ENCODE measurements around the gene MCM8. TPM values are rescaled to one million over a fixed set of nuclear protein-coding genes. Genes with fewer than 3 reads are reported as not detected.
A peak's percentile ranks its signal among the peaks of the same experiment; 100 is the strongest.

MCM8 gene
- polyA plus RNA-seq, 4 donors: 1.6 to 12.2 (median 4.2) TPM

GRCh38 chr20:5933802-5934436 is 16.5 kb upstream of the MCM8 start:
- DNase-seq: peak in 1 of 2 donors; percentile 14
- 63 to 77% (median 75%) methylated on average over 7 of the region's 7 CpGs for WGBS, 3 donors

DNA sequence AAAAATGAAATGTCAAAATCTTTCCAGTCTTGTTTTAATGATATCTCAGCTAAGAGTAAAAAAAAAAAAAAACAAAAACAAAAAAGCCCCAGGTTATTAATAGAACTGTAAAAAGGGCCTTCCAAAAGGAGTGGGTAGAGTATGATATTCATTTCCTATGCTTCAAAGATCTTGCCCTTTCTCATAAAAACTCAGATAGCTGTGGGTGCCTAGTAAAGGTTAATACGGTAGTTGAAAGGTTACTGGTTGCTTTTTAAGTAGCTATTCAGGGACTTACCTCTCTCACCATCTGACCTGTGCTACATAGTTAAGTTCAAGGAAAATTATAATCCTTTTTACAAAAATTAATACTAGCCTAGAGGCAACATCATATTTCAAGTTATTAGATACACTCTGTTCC is 15.1 kb upstream of the MCM8 start:
- WGBS, 3 donors: 52 to 77% (median 66%) methylated on average over 1 of the region's 1 CpG
- Histone ChIP-seq H3K4me3 (ENCODE audit: low read depth in 1 of 3, low read length in 3 of 3) (no peak overlapping the region), H3K27ac (ENCODE audit: low read depth in 1 of 3, low read length in 2 of 3) (no peak overlapping the region), H3K9me3 (ENCODE audit: control insufficient read depth in 2 of 2, insufficient read depth in 1 of 2, low read depth in 1 of 2, low read length in 1 of 2) (no peaks in the 10 kb centered on the region), H3K27me3 (ENCODE audit: control insufficient read depth in 3 of 3, insufficient read depth in 3 of 3, low read length in 3 of 3) (no peaks in the 10 kb centered on the region), H3K4me1 (ENCODE audit: control insufficient read depth in 3 of 3, insufficient read depth in 2 of 3, low read depth in 1 of 3, low read length in 2 of 3) (no peaks in the 10 kb centered on the region), H3K36me3 (ENCODE audit: control insufficient read depth in 3 of 3, insufficient read depth in 2 of 3, low read depth in 1 of 3, low read length in 3 of 3) (peaks cover 0 to 8% (median 3%) of the 10 kb centered on the region in 3 donors)
- no peak for FAIRE-seq
- no peak for DNase-seq

More at GRCh38 chr20:5933802-5934436, 16.5 kb upstream of the MCM8 start:
- H3K27ac ChIP-seq (ENCODE audit: low read depth in 1 of 3, low read length in 2 of 3): no peak overlapping the region
- no peaks in the 10 kb centered on the region for H3K4me1 ChIP-seq (ENCODE audit: control insufficient read depth in 3 of 3, insufficient read depth in 2 of 3, low read depth in 1 of 3, low read length in 2 of 3)
- peaks cover 0 to 2% (median 0%) of the 10 kb centered on the region in 3 donors for H3K36me3 ChIP-seq (ENCODE audit: control insufficient read depth in 3 of 3, insufficient read depth in 2 of 3, low read depth in 1 of 3, low read length in 3 of 3)
- no peaks in the 10 kb centered on the region for H3K27me3 ChIP-seq (ENCODE audit: control insufficient read depth in 3 of 3, insufficient read depth in 3 of 3, low read length in 3 of 3)
- no peak for FAIRE-seq
- H3K4me3 ChIP-seq (ENCODE audit: low read depth in 1 of 3, low read length in 3 of 3): no peak overlapping the region
- H3K9me3 ChIP-seq (ENCODE audit: control insufficient read depth in 2 of 2, insufficient read depth in 1 of 2, low read depth in 1 of 2, low read length in 1 of 2): no peaks in the 10 kb centered on the region

DNA sequence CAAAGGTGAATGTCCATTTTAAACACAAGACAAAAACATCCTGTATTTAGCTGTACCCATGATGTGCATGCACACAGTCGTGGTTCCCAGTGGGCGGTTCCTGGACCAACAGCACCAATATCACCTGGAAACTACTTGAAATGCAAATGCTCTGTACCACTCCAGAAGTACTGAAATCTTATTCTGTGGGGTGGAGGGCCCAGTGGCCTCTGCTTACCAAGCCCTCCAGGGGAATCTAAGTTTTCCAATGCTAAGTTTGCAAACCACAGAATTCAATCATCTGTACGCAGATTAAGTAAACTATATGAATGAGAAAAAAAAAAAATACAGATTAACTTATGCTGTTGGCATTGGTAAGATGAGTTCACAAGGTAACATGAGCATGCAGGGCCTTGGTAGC is 14.2 kb upstream of the MCM8 start:
- no peak overlapping the region for H3K4me3 ChIP-seq (ENCODE audit: low read depth in 1 of 3, low read length in 3 of 3)
- H3K27ac ChIP-seq (ENCODE audit: low read depth in 1 of 3, low read length in 2 of 3): no peak overlapping the region
- 66 to 76% (median 68%) methylated on average over 3 of the region's 3 CpGs for WGBS, 3 donors
- H3K9me3 ChIP-seq (ENCODE audit: control insufficient read depth in 2 of 2, insufficient read depth in 1 of 2, low read depth in 1 of 2, low read length in 1 of 2): no peaks in the 10 kb centered on the region
- no peaks in the 10 kb centered on the region for H3K27me3 ChIP-seq (ENCODE audit: control insufficient read depth in 3 of 3, insufficient read depth in 3 of 3, low read length in 3 of 3)
- H3K36me3 ChIP-seq (ENCODE audit: control insufficient read depth in 3 of 3, insufficient read depth in 2 of 3, low read depth in 1 of 3, low read length in 3 of 3): peaks cover 6 to 16% (median 6%) of the 10 kb centered on the region in 3 donors
- no peaks in the 10 kb centered on the region for H3K4me1 ChIP-seq (ENCODE audit: control insufficient read depth in 3 of 3, insufficient read depth in 2 of 3, low read depth in 1 of 3, low read length in 2 of 3)
- no peak for FAIRE-seq
- no peak for DNase-seq

DNA sequence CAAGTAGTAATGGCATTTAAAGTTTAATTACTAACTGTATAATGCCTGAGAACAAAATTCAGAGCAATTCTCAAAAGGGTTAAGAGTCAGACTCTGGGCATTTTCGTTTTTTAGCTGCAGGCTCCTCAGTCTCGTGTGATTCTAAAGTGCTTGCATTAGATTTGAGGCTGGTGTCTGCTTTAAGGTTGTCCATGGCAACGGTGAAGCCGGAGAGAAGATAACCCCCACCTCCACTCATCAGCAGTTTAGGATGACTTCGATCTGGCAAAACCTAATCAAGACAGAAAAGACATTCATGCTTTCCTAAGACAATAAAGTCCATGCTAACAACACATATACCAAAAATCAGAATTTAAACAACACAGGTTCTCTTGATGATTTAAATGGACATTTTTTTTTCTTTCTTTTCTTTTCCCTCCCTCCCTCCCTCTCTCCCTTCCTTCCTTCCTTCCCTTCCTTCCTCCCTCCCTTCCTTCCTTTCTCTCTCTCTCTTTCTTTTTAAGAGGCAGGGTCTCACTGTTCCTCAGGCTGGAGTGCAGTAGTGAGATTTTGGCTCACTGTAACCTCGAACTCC is 11.9 kb upstream of the MCM8 start:
- peaks cover 17 to 28% (median 18%) of the 10 kb centered on the region in 3 donors for H3K36me3 ChIP-seq (ENCODE audit: control insufficient read depth in 3 of 3, insufficient read depth in 2 of 3, low read depth in 1 of 3, low read length in 3 of 3)
- 80 to 84% (median 81%) methylated on average over 6 of the region's 6 CpGs for WGBS, 3 donors
- no peak for FAIRE-seq

GRCh38 chr20:5945963-5946362 is 4.5 kb upstream of the MCM8 start:
- Histone ChIP-seq H3K27ac (ENCODE audit: low read depth in 1 of 3, low read length in 2 of 3) (no peak overlapping the region), H3K36me3 (ENCODE audit: control insufficient read depth in 3 of 3, insufficient read depth in 2 of 3, low read depth in 1 of 3, low read length in 3 of 3) (peaks cover 14 to 35% (median 19%) of the 10 kb centered on the region in 3 donors), H3K9me3 (ENCODE audit: control insufficient read depth in 2 of 2, insufficient read depth in 1 of 2, low read depth in 1 of 2, low read length in 1 of 2) (no peaks in the 10 kb centered on the region), H3K4me3 (ENCODE audit: low read depth in 1 of 3, low read length in 3 of 3) (no peak overlapping the region), H3K4me1 (ENCODE audit: control insufficient read depth in 3 of 3, insufficient read depth in 2 of 3, low read depth in 1 of 3, low read length in 2 of 3) (peaks cover 0 to 8% (median 0%) of the 10 kb centered on the region in 3 donors), H3K27me3 (ENCODE audit: control insufficient read depth in 3 of 3, insufficient read depth in 3 of 3, low read length in 3 of 3) (no peaks in the 10 kb centered on the region)
- DNase-seq: no peak
- no peak for FAIRE-seq
- WGBS, 3 donors: 77 to 80% (median 78%) methylated on average over 3 of the region's 3 CpGs

More for the DNA sequence above, 11.9 kb upstream of the MCM8 start:
- Histone ChIP-seq H3K4me1 (ENCODE audit: control insufficient read depth in 3 of 3, insufficient read depth in 2 of 3, low read depth in 1 of 3, low read length in 2 of 3) (no peaks in the 10 kb centered on the region), H3K27ac (ENCODE audit: low read depth in 1 of 3, low read length in 2 of 3) (no peak overlapping the region), H3K4me3 (ENCODE audit: low read depth in 1 of 3, low read length in 3 of 3) (no peak overlapping the region), H3K9me3 (ENCODE audit: control insufficient read depth in 2 of 2, insufficient read depth in 1 of 2, low read depth in 1 of 2, low read length in 1 of 2) (no peaks in the 10 kb centered on the region), H3K27me3 (ENCODE audit: control insufficient read depth in 3 of 3, insufficient read depth in 3 of 3, low read length in 3 of 3) (no peaks in the 10 kb centered on the region)
- DNase-seq: no peak

DNA sequence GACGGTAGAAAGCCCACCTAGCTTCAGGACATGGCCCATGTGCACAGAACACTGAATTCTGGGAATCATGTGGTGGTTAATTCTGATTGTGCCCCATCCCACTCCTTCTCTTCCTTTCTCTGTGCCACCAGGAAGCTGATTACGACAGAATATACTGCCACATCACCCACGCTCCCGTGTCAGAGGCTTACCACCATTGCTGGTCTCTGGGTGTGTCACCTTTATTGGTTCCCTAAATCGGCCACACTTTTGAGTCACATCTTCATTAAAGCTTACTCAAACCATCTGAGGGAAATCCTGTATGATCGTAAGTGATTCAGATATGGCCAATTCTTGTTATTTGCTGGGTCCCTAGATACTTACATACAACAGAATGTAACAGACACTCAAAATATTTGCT is 3.2 kb upstream of the MCM8 start:
- Histone ChIP-seq H3K27me3 (ENCODE audit: control insufficient read depth in 3 of 3, insufficient read depth in 3 of 3, low read length in 3 of 3) (no peaks in the 10 kb centered on the region), H3K4me1 (ENCODE audit: control insufficient read depth in 3 of 3, insufficient read depth in 2 of 3, low read depth in 1 of 3, low read length in 2 of 3) (peaks cover 0 to 8% (median 4%) of the 10 kb centered on the region in 3 donors), H3K36me3 (ENCODE audit: control insufficient read depth in 3 of 3, insufficient read depth in 2 of 3, low read depth in 1 of 3, low read length in 3 of 3) (peaks cover 10 to 28% (median 15%) of the 10 kb centered on the region in 3 donors), H3K4me3 (ENCODE audit: low read depth in 1 of 3, low read length in 3 of 3) (no peak overlapping the region), H3K27ac (ENCODE audit: low read depth in 1 of 3, low read length in 2 of 3) (no peak overlapping the region), H3K9me3 (ENCODE audit: control insufficient read depth in 2 of 2, insufficient read depth in 1 of 2, low read depth in 1 of 2, low read length in 1 of 2) (no peaks in the 10 kb centered on the region)
- FAIRE-seq: no peak
- WGBS, 3 donors: 68 to 80% (median 78%) methylated on average over 6 of the region's 6 CpGs
- no peak for DNase-seq

DNA sequence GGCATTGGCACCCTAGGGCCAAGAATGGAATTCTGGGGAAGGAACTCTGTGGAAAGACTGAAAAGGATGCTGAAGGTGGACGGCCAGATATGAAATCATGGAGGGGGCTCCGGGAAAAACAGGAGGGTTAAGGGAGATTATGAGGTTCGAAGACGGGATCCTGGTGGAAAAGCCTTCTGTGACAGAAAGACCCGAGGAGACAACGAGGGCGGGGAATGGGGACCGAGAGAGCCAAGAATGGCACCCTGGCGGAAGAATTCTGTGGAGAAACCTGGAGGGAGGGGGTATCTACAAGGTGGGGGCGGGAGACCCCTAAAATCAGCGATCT is 545 bp upstream of the MCM8 start:
- H3K27me3 ChIP-seq (ENCODE audit: control insufficient read depth in 3 of 3, insufficient read depth in 3 of 3, low read length in 3 of 3): no peaks in the 10 kb centered on the region
- FAIRE-seq: no peak
- DNase-seq: peak in 1 of 2 donors; percentile 3
- peaks cover 2 to 21% (median 7%) of the 10 kb centered on the region in 3 donors for H3K36me3 ChIP-seq (ENCODE audit: control insufficient read depth in 3 of 3, insufficient read depth in 2 of 3, low read depth in 1 of 3, low read length in 3 of 3)
- H3K27ac ChIP-seq (ENCODE audit: low read depth in 1 of 3, low read length in 2 of 3): peak overlapping the region in 1 of 3 donors; percentile 47
- peaks cover 0 to 8% (median 4%) of the 10 kb centered on the region in 3 donors for H3K4me1 ChIP-seq (ENCODE audit: control insufficient read depth in 3 of 3, insufficient read depth in 2 of 3, low read depth in 1 of 3, low read length in 2 of 3)
- peak overlapping the region; percentile 68 to 76 (median 69) for H3K4me3 ChIP-seq (ENCODE audit: low read depth in 1 of 3, low read length in 3 of 3)
- 0 to 1% (median 0%) methylated on average over 11 of the region's 11 CpGs for WGBS, 3 donors
- H3K9me3 ChIP-seq (ENCODE audit: control insufficient read depth in 2 of 2, insufficient read depth in 1 of 2, low read depth in 1 of 2, low read length in 1 of 2): no peaks in the 10 kb centered on the region

- WGBS, 3 donors: 93 to 96% (median 95%) methylated on average over 6 of the region's 6 CpGs
- DNase-seq: no peak
- Histone ChIP-seq H3K9me3 (ENCODE audit: control insufficient read depth in 2 of 2, insufficient read depth in 1 of 2, low read depth in 1 of 2, low read length in 1 of 2) (no peaks in the 10 kb centered on the region), H3K27ac (ENCODE audit: low read depth in 1 of 3, low read length in 2 of 3) (no peak overlapping the region), H3K4me3 (ENCODE audit: low read depth in 1 of 3, low read length in 3 of 3) (no peak overlapping the region), H3K27me3 (ENCODE audit: control insufficient read depth in 3 of 3, insufficient read depth in 3 of 3, low read length in 3 of 3) (no peaks in the 10 kb centered on the region), H3K4me1 (ENCODE audit: control insufficient read depth in 3 of 3, insufficient read depth in 2 of 3, low read depth in 1 of 3, low read length in 2 of 3) (peaks cover 0 to 4% (median 0%) of the 10 kb centered on the region in 3 donors), H3K36me3 (ENCODE audit: control insufficient read depth in 3 of 3, insufficient read depth in 2 of 3, low read depth in 1 of 3, low read length in 3 of 3) (peaks cover 3 to 6% (median 5%) of the 10 kb centered on the region in 3 donors)
- no peak for FAIRE-seq
Observed at GRCh38 chr20:5967469-5967868, 17.0 kb downstream of the MCM8 start.
